GM21423 (cell line): Measurements from ENCODE around the gene TRPM3.

Experiments
- ATAC-seq: cut with Tn5 transposase; IDR thresholded peaks from one replicate; pipeline ENCODE4 v1.9.1; 2021; ENCODE audit warnings: mild to moderate bottlenecking, moderate library complexity; ENCODE audit not compliant: unreplicated experiment

The TRPM3 gene

DNA sequence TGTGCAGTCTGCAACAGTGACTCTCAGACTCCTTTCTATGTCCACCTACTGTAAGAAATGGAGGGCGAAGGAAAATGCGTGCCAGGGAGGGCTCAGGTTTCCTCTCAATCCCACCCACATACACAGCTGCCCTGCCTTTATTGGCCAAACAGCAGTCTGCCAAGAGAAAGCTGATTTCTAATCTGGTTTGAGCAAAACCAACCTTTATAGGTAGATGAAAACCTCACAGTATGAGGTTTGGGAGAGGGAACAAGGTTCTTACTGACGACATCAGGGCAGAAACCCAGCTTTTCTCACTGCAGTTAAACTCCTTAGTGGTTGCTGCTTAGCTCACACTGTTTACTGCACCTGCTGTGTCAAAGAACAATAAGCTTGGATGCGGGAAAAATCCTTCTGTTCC lies 554.7 kb downstream of the TRPM3 start:
- ATAC-seq = no peak

- no peak for ATAC-seq
Observed at GRCh38 chr9:70566066-70566465, 555.4 kb downstream of the TRPM3 start.

DNA sequence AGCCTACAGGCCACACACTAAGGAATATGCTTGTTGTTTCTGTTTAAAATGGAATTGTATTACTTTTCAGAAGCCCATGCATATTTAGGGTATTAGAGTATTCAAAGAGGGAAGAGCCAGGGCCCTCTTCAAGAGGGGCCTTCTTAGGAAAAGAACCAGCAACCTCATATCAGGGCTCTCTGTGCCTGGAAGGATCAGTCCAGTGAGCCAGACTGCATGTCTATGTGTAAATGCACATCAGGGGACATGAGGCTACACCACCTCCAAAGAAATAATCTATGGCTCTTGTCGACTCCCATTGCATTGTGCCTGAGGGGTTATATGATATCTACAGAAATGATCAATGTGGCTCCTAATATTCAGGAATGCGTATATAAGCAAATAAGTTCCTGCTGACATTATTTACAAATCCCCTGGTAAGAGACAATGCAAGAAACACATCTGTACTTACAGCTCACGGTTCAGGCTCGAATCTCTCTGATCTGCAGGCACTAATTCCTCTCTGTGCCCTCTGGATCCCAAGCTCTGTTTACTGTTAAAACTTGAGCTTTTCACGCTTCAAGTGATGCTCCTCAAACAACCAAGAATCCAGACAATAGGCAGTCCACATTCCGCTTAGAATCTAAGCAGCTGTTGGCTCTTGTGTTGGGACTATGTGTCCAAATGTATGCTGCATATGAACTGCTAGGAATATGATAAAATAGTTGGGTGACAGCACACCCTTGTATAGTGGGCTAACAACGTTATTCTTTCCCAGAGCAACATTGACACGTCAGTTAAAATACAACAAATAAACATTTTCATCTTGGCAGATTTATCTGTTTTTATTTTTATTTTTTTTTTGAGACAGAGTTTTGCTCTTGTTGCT lies 556.7 kb downstream of the TRPM3 start:
- no peak for ATAC-seq

- ATAC-seq = peak; percentile 97
Observed at GRCh38 chr9:70563431-70564204, 557.8 kb downstream of the TRPM3 start.

DNA sequence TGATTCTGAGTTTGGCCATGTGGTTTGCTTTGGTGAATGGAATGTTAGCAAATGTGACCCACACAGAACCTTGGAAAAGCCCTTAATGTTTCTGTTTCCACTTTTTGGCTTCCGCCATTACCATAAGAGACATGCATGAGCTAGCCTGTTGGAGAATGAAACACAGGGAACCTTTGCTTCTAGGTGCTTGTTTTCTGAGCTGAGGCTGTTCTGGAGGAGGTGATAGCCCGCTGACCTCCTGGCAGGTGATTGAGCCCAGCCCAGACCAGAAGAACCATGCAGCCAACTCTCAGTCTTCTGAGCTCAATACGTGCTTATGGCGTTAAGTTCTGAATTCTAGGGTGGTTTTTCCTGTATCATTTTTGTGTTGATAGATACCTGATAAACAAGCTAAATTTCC lies 558.4 kb downstream of the TRPM3 start:
- no peak for ATAC-seq

DNA sequence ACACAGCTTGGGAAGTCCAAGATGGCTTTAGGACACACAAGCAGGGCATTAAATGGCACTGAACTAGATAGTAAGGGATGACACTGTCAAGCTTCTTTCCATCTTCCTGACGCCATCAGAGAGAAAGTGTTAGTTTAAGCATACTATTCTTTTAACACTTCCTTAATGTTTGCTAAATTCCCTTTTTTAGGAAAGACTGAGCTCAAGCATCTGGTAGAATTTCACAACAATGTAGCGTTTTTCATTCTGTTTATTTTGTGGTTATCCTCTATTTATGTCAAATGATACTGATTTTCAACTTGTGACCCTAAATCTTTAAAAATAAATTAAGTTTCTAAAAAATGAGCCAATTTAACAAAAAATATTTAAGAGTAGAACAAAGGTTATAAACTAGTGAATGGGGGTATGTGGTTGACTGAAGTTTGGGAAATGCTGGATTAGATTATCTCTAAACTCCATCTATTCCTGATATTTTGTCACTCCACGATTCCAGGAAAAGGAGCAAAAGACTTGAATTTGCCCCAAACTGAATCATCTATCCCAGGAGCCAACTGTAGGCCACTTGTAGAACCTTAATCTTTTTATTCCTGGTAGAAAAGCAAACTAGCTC lies 559.5 kb downstream of the TRPM3 start:
- ATAC-seq = no peak

GRCh38 chr9:70561111-70561510 lies 560.3 kb downstream of the TRPM3 start:
- no peak for ATAC-seq

GRCh38 chr9:70559102-70559501 lies 562.3 kb downstream of the TRPM3 start:
- ATAC-seq = no peak

DNA sequence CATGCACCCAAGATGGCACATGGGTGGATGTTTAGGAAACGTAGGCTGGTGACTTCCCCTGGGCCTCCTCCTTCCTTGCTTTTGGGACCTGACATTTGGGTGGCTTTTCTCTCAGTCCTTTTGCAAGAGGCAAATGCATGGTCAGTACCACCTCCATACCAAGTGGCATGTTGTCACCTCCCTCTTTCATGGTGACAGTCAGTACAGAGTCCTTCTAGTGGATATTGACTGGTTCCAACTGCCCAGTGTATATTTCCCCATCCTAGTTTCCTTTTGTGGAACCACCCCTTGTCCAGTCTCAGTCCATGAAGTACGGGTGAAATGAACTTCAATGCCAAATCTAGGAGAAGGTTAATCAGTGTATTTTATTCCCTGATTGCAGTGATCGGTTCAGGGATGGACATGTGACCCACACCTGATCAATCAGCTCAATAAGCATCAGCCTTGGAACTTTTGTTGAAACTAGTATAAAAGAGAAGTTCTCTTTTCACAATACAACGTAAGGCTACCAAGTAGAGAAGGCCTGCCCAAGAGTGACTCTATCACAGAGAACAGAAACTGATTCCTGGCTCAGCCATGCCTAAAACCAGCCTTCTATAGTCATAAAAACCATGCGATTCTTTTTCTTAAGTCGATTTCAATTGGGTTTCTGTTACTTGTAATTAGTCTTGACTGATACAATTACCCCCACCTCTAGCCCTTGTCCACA lies 563.6 kb downstream of the TRPM3 start:
- peak; percentile 98 for ATAC-seq

GRCh38 chr9:70556771-70557170 lies 564.6 kb downstream of the TRPM3 start:
- ATAC-seq = no peak

DNA sequence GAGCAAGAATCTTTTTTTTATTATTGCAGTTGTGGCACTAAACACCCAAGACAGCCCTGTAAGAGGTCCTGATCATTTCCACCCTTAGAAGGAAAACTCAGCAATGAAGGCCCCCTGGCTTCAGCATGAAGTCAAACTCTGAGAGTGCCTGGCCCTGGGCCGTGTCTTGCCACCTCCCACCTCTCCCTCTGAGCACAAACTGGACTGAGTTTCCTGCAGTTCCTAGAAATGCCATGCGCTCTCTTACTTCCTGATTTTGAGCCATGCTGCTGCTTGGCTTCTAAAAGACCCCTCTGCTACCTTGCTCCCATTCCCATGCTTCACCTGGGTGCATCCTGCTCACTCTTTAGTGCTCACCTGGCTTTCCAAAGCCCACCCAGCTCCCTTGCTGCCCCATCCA lies 566.5 kb downstream of the TRPM3 start:
- no peak for ATAC-seq

GRCh38 chr9:70553707-70554673 lies 567.4 kb downstream of the TRPM3 start:
- no peak for ATAC-seq

DNA sequence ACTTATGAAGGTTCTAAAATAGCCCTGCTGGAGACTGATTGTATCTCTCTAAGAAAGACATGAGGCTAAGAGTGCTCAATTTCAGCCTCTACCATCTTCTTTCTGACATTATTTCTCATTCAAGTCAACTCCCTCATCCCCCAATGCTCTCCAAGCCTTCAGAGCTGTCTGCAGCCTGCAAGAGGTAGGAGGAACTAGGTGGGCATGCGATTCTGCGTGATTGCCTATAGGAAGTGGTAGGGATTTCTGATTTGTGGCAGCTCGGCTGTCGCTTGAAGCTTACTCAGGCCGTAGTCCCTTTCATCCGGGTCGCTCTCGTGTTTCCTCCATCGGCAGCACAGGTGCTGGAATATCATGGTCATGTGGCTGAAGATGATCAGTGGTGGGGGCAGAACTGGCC lies 568.9 kb downstream of the TRPM3 start:
- no peak for ATAC-seq

- no peak for ATAC-seq
Observed at GRCh38 chr9:70551801-70552200, 569.6 kb downstream of the TRPM3 start.

DNA sequence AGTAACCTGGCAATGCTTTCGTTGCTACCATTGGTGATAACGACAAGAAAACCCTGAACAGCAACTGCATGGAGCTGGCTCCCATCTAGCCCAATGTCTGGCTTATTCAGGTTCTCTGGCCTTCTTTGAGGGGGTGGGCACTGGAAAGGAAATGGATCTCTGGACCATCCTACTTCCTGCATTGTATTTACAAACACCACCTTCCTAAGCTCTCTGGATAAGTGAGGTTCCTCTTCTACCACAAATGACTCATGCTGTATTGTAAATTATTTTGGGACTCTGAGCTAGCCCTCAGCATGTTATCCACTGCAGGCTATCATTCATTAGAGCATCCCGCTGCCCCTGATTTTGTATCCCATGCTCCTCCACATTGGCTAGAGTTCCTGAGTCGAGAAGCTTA lies 570.0 kb downstream of the TRPM3 start:
- ATAC-seq = no peak

DNA sequence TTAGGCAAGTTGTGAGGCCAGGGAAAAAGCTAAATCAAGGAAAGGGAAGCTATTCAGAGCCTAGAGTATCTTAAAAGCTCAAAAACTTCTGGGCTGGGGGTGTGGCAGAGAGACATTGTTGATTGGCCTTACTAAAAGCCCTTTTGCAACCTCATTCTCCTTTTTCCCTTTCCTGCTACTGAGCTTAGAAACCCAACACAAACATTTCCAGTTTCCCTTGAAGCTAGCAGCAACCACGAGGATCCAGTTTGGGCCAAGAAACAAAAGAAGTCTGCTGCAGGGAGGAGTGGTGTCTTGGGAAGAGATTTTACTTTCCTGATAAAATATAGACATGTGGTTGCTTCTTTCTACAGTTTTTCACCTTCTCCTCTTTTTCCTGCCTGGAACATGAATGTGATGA lies 571.5 kb downstream of the TRPM3 start:
- no peak for ATAC-seq

- ATAC-seq = no peak
Observed at GRCh38 chr9:70542311-70542931, 579.0 kb downstream of the TRPM3 start.

- no peak for ATAC-seq
Observed at GRCh38 chr9:70540016-70540415, 581.4 kb downstream of the TRPM3 start.

DNA sequence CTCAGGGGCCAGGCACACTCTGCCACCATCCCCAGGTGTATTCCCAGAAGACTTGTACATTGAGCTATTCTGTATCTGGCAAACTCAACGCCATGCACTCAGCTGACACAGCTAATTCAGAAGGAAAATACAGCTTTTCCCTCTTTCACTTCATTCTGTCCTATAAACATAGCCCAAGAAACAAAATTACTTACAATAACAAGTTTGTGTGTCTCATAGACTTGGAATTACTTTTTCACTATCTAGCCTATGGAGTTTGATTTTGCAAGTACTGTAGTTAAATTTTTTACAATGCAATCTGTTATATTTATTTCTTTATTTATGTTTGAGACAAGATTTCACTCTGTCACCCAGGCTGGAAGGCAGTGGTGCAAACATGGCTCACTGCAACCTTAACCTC lies 581.9 kb downstream of the TRPM3 start:
- ATAC-seq = no peak

GRCh38 chr9:70539001-70539400 lies 582.4 kb downstream of the TRPM3 start:
- ATAC-seq = no peak
